ENCODE measurements around the gene SLC16A6.
"Not testable (repeated sequence)": the region's sequence is repeated elsewhere in the genome, so short reads cannot be mapped to it uniquely, and the experiment has no call there.

SLC16A6 gene

DNA sequence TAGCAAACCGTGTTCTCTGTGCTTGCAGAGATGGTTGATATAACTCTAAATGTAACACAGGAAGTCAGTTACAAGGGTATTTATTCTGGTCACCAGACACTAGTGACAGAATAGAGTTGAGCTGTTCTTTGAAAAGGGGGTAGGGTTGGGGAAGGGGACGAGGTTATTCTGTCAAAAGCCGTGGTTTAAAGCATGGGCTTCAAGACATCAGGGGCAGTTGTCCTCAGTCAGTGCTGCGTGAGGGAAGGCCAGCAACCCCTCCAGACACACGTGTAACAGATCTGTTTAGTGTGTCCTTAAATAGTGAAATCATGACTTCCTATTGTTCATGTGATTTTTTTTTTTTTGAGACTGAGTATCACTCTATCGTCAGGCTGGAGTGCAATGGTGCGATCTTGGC is 37.5 kb downstream of the SLC16A6 start:
- H3K4me3 ChIP-seq (ENCODE audit: low read depth, low read length): not testable (repeated sequence)

DNA sequence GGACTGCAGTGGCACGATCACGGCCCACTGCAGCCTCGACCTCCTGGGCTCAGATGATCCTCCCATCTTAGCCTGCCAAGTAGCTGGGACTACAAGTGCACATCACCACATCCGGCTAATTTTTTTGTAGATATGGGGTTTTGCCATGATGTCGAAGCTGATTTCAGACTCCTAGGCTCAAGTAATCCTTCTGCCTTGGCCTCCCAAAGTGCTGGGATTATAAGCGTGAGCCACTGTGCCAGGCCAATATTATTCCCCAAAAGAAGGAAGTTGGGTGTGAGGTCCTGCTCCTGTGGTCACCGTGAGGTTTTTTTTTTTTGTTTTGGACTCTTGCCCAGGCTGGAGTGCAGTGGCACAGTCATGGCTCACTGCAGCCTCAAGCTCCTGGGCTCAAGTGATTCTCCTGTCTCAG is 41.6 kb downstream of the SLC16A6 start:
- no peak overlapping the region for H3K4me3 ChIP-seq (ENCODE audit: low read depth, low read length)

DNA sequence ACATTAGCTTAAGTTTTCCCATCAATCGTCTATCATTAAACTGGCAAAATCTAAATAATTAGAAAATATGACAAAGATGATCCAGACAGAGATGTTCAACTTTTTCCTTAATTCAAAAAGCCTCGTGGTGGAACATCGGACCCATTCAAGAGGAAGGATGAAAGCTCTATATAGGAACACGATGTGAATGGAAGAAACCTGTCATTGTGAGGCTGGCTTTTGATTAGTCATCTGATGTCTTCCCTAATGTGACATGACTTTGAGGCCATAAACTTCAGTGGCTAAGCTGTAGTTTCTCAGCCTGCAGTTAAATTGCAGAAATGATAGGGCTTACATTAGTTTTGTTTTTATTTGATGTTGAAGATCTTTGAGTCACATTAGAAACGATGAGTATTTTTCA is 42.0 kb downstream of the SLC16A6 start:
- no peak overlapping the region for H3K4me3 ChIP-seq (ENCODE audit: low read depth, low read length)

DNA sequence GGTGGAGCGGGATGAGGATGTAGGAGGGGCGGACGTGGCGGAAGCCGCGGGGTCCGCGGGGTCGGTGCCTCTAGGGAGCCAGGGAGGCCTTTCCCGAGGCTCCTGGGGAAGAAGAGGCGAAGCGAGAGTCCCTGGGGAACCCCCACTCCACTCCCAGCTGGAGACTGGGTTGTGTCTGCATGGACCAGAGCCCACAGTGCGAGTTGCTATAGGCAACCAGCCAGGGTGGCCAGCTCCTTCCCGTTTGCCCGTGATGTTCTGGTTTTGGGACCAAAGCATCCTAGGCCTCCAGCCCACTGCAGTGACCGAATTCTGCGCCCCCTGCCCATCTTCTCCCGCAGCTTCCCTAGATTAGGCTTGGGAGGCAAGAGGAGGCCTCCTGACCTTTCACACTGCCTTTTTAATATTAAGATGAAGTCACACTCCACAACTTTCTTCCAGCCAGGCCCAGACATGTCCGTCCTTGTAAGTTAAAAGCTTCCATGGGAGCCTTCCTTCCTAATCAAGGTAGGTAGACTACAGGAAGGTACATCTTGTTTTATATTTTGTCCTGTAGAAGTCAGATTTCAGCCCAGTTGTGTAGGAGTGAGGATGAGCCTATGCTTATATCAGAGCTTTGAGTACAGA is 42.6 kb downstream of the SLC16A6 start:
- H3K4me3 ChIP-seq (ENCODE audit: low read depth, low read length): peak overlapping the region; percentile 78

DNA sequence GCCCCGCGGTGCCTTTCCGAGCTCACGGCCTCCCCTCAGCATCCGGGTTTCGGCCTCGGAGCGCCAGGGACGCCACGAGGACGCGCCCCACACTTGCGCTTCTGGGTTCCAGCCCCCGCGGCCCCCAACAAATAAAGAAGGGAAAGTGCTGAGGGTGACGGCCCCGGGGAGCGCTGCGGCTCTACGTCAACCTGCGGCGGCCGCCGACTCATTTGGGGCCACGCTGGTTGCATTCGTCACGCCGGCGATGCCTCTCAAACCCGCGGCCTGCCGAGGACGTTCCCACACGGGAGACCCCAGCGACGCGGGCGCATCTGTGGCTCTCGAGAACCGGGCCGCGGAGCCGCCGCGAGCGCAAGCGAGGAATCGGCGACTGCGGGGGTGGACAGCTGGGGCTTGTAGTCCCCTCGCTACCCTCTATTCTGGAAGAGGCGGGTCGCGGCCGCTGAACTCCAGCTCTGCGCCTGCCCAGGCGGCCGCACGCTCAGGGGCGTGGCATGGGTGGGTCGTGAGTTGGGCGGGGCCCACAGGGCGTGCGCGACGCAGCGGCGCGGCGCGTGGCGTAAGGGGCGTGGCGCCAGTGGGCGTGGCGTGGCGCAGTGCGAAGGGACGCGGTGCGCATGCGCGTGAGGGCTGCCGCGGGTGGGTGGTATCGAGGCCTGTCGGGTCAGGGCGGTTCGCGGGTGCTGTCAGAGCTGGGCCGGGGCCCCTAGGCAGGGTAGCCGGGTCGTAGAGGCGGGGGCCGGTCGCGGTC is 43.3 kb downstream of the SLC16A6 start, which contains the start of gene AMZ2:
TSS of gene AMZ2 (plus strand) at position 599 of the 754 bp plus-strand sequence. CDS start 2,145 bp downstream, outside the sequence.
- H3K4me3 ChIP-seq (ENCODE audit: low read depth, low read length): peak within 1 kb of the TSS; percentile 78

DNA sequence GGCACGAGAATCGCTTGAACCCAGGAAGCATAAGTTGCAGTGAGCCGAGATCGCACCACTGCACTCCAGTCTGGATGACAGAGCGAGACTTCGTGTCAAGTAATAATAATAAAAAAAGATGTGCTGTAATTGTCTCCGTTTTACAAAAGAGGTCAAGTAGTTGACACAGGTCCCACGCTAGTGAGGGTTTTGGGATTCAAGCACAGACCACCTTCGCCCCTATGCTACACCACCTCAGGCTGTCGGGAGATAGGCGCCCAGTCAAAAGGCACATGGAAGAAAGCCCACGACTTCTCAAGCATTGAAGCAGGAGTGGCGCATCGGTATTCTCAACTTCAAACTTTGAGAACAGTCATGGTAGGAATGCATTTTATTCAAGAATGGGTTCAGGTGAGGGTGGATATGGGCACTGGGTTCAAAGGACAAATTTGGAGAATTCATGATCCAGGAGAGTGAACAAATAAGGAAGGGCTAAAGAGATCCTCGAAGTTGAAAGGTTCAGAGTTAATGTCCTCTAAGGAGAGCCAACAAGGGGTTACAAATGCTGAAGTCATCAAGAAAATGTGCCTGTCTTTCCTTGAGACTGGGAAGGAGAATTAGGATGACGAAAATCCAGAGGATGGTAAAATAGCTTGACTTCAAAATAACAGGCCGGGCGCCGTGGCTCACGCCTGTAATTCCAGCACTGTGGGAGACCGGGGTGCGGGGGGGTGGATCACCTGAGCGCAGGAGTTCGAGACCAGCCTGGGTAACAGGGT is 44.5 kb downstream of the SLC16A6 start:
- no peak overlapping the region for H3K4me3 ChIP-seq (ENCODE audit: low read depth, low read length)

DNA sequence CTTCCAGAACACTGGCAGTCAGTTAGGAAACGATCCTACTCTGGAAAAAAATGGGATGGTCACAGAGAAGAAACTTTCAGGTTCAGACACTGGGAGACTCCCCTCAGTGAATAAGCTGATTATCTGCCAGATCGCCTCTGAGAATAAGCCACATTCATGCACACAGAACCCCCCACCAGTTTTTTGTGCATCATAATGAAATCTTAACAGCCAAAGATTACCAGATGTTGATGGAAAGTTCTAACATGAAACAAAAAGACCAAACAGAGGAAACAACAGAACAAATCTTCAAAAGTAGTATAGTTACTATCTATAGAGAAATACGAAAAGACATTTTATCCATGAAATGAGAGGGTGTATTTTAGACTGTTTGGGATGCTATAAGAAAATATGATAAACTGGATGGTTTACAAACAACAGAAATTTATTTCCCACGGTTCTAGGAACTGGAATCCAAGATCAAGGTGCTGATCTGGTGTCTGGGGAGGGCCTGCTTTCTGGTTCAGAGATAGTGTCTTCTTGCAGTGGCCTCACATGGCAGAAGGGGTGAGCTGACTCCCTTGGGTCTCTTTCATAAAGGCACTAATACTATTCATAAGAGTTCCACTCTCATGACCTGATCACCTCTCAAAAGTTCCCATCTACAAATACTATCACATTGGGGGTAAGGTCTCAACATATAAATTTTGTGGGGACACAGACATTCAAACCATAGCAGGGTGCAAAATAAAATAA is 51.1 kb downstream of the SLC16A6 start:
- no peak overlapping the region for H3K4me3 ChIP-seq (ENCODE audit: low read depth, low read length)

DNA sequence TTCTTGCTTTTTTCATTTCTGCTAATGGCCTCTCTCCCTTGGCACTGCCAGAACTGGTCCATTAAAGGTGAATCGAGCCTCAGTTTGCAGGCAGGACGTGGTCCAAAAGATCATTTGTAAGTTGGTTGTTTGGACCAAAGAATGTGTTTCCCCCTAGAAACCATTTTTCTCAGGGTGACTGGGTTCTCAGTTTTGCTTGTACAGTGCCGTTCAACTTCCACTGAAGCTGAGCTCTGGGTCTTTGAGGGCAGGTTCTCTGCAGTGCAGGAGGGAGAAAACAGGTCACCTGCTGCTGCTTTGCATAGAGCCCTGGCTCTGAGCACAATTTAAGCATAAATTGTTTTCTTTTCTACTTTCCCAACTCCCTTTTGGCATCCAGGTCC is 52.1 kb downstream of the SLC16A6 start:
- no peak overlapping the region for H3K4me3 ChIP-seq (ENCODE audit: low read depth, low read length)

DNA sequence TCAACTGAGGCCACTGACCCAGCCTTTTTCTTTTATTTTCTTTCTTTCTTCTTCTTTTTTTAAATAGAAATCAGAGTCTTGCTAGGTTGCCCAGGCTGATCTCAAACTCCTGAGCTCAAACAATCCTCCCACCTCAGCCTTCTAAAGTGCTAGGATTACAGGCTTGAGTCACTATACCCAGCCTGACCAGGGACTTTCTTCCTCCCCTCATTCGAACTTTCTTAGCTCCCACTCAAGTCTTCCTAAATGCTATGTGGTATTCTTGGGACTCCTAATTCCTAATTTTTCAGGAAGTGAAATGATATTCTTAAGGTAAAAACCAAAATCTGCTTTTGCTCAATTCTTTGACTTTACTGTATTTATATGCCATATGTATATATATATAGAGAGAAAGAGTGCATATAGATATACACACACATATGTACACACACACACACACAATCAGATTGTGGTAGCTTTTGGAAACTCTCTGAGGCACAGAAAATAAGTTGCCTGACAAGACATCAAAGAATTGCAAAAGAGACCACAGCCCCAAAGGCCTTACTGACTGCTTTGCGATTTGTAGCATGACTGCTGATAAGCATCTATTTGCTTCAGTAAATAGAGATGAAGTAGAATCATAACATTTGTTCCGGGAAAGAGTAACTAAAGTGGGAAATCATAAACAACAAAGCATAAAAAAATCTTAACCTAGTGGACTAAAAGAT is 52.6 kb downstream of the SLC16A6 start:
- H3K4me3 ChIP-seq (ENCODE audit: low read depth, low read length): no peak overlapping the region

DNA sequence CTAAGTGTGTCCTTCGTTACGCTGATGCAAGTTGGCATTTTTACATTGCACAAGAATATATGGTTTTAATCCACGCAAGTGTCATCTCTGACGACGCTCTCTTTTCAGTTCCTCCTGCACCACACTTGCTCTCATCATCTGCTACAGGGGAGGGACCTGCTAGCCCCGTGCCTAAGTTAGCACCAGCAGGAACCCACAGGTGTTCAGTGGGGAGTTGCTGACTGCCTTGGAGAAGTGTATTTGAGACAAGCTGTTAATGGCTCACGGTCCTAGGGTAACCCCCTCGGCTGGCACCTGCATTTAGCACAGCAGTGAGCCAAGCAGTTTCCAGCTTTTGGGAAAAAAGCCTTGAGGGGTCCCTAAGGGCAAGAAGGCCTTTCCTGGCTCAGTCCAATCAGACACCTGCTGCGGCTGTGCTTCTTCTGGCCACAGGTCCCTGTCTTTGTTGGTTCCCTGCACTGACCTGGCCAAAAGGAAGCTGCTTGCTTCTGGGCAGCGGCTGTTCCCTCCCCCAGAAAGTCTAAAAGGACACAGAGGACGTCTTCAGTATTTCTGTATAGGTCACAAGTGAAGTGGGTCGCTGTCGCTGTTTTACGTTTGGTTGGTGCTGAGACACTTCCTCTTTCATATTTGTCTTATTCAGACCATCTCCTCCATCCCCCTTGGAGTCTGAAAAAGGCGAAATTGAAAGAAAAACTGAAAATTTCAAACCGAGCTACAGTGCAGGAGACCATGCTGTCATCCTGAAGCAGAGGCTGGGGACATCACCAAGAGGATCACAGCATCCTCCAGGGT is 53.4 kb downstream of the SLC16A6 start:
- H3K4me3 ChIP-seq (ENCODE audit: low read depth, low read length): not testable (repeated sequence)

DNA sequence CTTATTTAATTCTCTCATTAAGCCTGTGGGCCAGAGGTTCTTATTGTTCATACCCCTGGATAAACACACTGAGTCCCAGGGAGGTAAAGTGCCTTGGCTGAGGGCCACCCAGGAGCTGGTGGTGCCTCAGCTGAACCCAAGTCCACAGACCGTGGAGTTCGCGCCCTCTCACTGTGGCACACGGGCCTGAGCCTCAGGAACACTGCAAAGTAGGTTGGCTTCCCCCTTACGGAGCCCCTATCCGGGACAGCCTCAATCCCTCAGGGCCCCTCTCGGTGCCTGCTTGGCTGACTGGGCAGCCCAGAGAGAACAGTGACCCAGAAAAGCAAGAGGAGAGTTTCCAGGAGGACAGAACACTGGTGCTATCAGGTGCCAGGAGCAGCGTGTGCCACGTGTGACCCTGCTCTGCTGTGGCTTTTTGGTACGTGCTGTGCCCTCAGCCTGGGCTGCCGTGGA is 55.6 kb downstream of the SLC16A6 start:
- H3K4me3 ChIP-seq (ENCODE audit: low read depth, low read length): not testable (repeated sequence)

DNA sequence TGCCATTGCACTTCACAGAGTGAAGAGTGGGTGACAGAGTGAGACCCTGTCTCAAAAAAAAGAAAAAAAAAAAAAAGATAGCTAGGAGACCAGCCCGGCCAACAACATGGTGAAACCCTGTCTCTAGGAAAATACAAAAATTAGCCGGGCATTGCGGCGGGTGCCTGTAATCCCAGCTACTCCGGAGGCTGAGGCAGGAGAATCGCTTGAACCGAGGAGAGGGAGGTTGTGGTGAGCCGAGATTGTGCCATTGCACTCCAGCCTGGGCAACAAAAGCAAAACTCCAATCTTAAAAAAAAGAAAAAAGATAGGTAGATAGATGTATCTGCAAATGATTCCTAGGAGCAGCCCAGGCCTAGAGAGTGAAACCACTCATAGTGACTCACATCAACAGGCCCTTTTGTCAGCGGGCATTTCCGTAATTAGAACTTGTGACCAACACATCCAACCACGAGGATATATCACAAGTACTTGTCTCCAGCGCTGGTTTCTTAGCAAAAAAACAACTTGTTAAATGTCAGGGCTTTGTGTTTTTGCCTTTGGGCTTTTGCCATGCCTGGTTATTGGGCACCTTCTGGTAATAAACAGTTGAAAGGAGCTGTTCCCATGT is 56.1 kb downstream of the SLC16A6 start:
- not testable (repeated sequence) for H3K4me3 ChIP-seq (ENCODE audit: low read depth, low read length)

DNA sequence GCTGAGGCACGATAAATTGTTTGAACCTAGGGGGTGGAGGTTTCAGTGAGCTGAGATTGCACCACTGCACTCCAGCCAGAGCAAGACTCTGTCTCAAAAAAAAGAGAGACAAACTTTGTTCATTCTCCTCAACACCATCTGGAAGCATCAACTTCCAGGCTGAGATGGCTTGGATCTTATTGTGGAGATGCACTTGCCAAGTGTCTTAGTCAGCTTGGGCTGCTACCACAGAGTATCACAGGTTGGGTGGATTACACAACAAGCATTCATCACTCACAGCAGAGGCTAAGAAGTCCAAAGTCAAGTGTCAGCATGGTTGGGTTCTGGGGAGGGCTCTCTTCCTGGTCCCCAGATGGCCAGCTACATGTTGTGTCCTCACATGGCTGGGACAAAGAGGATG is 58.2 kb downstream of the SLC16A6 start:
- not testable (repeated sequence) for H3K4me3 ChIP-seq (ENCODE audit: low read depth, low read length)

DNA sequence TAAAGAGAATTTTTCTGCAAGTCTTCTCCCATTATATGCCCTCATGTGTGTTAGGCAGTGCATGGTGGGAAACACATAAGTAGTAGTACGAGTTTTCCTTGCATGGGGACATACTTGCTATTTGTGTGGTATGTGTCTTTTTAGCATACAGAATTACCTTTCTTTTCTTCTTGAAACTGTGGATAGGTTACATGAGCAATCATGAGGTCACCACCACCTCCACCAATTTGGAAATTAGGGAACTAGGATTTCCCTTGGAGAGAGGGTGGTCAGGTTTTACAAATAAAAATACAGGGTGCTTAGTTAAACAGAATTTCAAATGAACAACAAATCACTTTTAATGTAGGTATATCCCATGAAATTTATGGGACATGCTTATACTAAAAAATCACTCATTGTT is 59.4 kb downstream of the SLC16A6 start:
- H3K4me3 ChIP-seq (ENCODE audit: low read depth, low read length): no peak overlapping the region

DNA sequence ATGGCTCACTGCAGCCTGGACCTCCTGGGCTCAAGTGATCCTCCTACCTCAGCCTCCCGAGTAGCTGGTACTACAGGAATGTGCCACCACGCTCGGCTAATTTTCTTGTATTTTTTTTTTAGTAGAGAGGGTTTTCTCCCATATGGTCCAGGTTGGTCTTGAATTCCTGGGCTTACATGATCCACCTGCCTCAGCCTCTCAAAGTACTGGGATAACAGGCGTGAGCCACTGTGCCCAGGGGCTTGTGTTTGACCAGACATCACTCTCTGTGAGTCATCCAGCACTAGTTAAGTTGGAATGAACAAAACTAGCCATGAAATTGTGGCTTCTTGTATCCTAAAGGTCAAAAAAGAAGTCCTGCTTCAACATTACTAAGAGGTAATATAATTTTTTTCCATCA is 59.8 kb downstream of the SLC16A6 start:
- H3K4me3 ChIP-seq (ENCODE audit: low read depth, low read length): not testable (repeated sequence)

DNA sequence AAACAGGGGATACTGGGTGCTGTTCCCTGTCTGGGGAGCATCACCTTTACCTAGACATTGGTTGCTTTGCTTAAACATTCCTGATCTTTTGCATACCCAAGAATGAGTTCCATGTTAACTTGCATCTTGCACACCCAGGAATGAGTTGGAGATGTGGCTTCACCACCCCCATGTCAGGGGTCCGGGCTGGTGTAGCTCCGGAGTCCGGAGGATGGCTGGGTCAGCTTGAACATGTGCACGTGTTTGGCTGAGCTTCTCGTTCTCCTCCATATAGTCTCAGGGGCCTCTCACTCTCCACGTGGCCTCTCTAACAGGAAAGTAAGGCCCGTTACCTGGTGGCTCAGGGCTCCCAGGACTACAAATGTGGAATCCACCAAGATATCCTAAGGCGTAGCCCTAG is 61.3 kb downstream of the SLC16A6 start:
- no peak overlapping the region for H3K4me3 ChIP-seq (ENCODE audit: low read depth, low read length)

DNA sequence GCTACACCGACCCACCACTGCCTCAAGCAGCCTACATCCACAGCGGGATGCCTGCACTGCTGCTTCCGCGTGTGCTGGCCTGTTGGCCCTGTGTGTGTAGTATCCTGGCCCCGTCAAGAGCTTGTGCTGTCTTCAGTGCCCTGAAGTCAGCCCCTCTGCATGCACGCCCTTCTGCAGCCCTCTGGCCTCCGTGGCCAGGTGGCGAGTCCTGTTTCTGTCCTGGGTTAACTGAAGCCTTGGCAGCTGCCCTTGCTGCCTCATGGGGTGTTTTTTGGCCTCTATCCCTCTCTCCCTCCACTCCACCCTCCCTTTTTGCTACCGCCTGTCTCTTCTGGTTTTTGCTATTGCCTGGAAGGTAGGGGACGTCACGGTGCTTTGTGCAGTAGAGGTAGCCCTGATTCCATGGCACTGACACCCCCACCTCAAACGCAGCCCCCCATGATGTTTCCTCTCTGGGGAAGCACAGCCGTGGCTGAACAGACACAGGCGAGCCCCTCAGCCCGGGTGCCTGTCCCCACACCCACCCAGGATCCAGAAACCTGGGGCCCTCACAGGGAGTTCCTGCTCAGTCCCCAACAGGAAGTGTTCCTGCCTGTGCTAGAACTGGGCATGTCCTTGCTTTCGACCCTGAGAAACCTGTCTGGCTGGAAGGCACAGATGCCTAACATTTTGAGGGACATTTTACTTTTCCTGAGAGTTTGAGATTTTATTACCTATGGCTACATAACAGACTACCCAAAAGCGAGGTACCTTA is 61.9 kb downstream of the SLC16A6 start:
- H3K4me3 ChIP-seq (ENCODE audit: low read depth, low read length): no peak overlapping the region

DNA sequence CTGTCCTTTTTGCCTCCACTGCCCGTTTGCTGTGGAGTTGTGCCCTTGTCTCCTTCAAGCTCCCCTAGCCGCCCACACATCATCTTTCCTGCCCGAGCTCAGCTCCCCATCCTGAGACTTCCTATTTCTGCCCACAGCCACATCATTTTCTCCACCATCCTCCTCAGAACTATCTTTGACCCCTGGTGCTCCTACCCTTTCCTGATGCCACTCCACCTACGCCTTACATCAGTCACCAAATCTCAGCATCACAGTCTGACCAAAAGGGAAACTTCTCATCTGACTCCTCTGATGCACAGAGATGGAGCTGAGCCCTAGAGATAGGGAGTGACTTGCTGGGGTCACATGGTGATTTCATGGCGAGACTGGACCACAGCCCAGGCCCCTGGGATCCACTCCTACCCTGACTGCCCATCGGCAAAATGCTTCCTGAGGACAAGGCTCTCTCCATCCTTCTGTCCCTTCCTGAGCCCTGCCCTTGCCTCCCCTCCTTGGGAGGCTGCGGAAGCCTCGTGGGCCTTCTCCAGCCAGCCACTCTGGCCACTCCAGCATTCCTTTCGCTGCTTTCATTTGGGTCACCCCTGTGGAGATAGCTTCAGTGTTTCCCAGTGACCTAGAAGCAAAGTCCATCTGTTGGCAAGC is 62.8 kb downstream of the SLC16A6 start:
- H3K4me3 ChIP-seq (ENCODE audit: low read depth, low read length): not testable (repeated sequence)
